HUES64 (cell line): ENCODE measurements around the gene ZDHHC5.

Experiments used
- H3K27ac ChIP-seq: 2 replicates; pipeline ENCODE4 v1.7.0; 2013; ENCODE audit warnings: low read depth, low read length, inconsistent platforms
- H3K27me3 ChIP-seq: 2 replicates; pipeline ENCODE4 v1.6.1; 2013; ENCODE audit warnings: mild to moderate bottlenecking, low read length; ENCODE audit not compliant: insufficient read depth
- H3K36me3 ChIP-seq: 2 replicates; pipeline ENCODE4 v1.6.1; 2013; ENCODE audit warnings: mild to moderate bottlenecking, low read length; ENCODE audit not compliant: insufficient read depth
- H3K4me1 ChIP-seq: 2 replicates; pipeline ENCODE4 v1.6.1; 2013; ENCODE audit warnings: mild to moderate bottlenecking, low read length, moderate library complexity; ENCODE audit not compliant: insufficient read depth
- H3K4me3 ChIP-seq: 2 replicates; pipeline ENCODE4 v1.5.1; 2013; ENCODE audit warnings: mild to moderate bottlenecking, low read length, moderate library complexity
- H3K9ac ChIP-seq: 2 replicates; pipeline ENCODE4 v1.6.1; 2013; ENCODE audit warnings: mild to moderate bottlenecking, low read depth, low read length
- H3K9me3 ChIP-seq: 2 replicates; pipeline ENCODE4 v1.6.1; 2013; ENCODE audit warnings: low read depth, low read length; ENCODE audit not compliant: insufficient read depth
- WGBS: fragments of 150-250, 120-280 bp; methylation state at CpG from one replicate; pipeline ENCODE4 v1.1.7; 2013; ENCODE audit warnings: missing lambda C conversion rate; 5-methylcytosine and 5-hydroxymethylcytosine counted together

ZDHHC5 gene

GRCh38 chr11:57644748-57645688, 22.9 kb upstream of the ZDHHC5 start:
- no peaks in the 10 kb centered on the region for H3K9me3 ChIP-seq
- no peak overlapping the region for H3K4me3 ChIP-seq
- H3K4me1 ChIP-seq = peaks cover 70% of the 10 kb centered on the region
- 35% methylated on average over 17 of the region's 17 CpGs for WGBS
- peak overlapping the region; percentile 5; the same call in 1 of the 2 replicates for H3K9ac ChIP-seq
- H3K27ac ChIP-seq = peak overlapping the region; percentile 70; the same call in 1 of the 2 replicates
- H3K36me3 ChIP-seq = peaks cover 41% of the 10 kb centered on the region
- no peaks in the 10 kb centered on the region for H3K27me3 ChIP-seq

- peak overlapping the region; percentile 70; the same call in 1 of the 2 replicates for H3K27ac ChIP-seq
- no peak overlapping the region for H3K4me3 ChIP-seq
- peaks cover 34% of the 10 kb centered on the region for H3K36me3 ChIP-seq
- H3K9me3 ChIP-seq = no peaks in the 10 kb centered on the region
- peak overlapping the region; percentile 18; the same call in 1 of the 2 replicates for H3K9ac ChIP-seq
- H3K4me1 ChIP-seq = peaks cover 70% of the 10 kb centered on the region
- H3K27me3 ChIP-seq = no peaks in the 10 kb centered on the region
- WGBS = 47% methylated on average over 5 of the region's 5 CpGs
Measured at GRCh38 chr11:57645689-57646085, 22.2 kb upstream of the ZDHHC5 start.

GRCh38 chr11:57646194-57646798, 21.6 kb upstream of the ZDHHC5 start:
- Histone ChIP-seq H3K27me3 (no peaks in the 10 kb centered on the region), H3K9ac (peak overlapping the region; percentile 63; the same call in 1 of the 2 replicates), H3K9me3 (no peaks in the 10 kb centered on the region), H3K36me3 (peaks cover 28% of the 10 kb centered on the region), H3K4me3 (peak overlapping the region; percentile 55; the same call in 1 of the 2 replicates), H3K27ac (peak overlapping the region; percentile 70; the same call in 1 of the 2 replicates), H3K4me1 (peaks cover 69% of the 10 kb centered on the region)
- WGBS = 48% methylated on average over 10 of the region's 10 CpGs

GRCh38 chr11:57646799-57647303, 21.1 kb upstream of the ZDHHC5 start:
- no peaks in the 10 kb centered on the region for H3K27me3 ChIP-seq
- H3K9me3 ChIP-seq = no peaks in the 10 kb centered on the region
- WGBS = 7% methylated on average over 23 of the region's 23 CpGs
- H3K4me3 ChIP-seq = peak overlapping the region; percentile 55
- H3K27ac ChIP-seq = peak overlapping the region; percentile 70
- peak overlapping the region; percentile 63 for H3K9ac ChIP-seq
- H3K4me1 ChIP-seq = peaks cover 64% of the 10 kb centered on the region
- peaks cover 22% of the 10 kb centered on the region for H3K36me3 ChIP-seq

GRCh38 chr11:57647372-57647771, 20.5 kb upstream of the ZDHHC5 start:
- WGBS = 2% methylated on average over 10 of the region's 10 CpGs
- Histone ChIP-seq H3K9ac (peak overlapping the region; percentile 63), H3K4me1 (peaks cover 63% of the 10 kb centered on the region), H3K36me3 (peaks cover 19% of the 10 kb centered on the region), H3K4me3 (peak overlapping the region; percentile 55), H3K27ac (peak overlapping the region; percentile 70; the same call in 1 of the 2 replicates), H3K9me3 (no peaks in the 10 kb centered on the region), H3K27me3 (no peaks in the 10 kb centered on the region)

- Histone ChIP-seq H3K4me3 (peak overlapping the region; percentile 55), H3K27ac (peak overlapping the region; percentile 71; the same call in 1 of the 2 replicates), H3K9me3 (no peaks in the 10 kb centered on the region), H3K36me3 (peaks cover 13% of the 10 kb centered on the region), H3K4me1 (peaks cover 67% of the 10 kb centered on the region), H3K27me3 (0 out of 2 replicates have a peak, but pooled peaks cover 2% of the 10 kb centered on the region), H3K9ac (peak overlapping the region; percentile 63)
- 5% methylated on average over 13 of the region's 13 CpGs for WGBS
Measured at GRCh38 chr11:57647960-57648800, 19.7 kb upstream of the ZDHHC5 start.

- Histone ChIP-seq H3K27ac (peak overlapping the region; percentile 71; the same call in 1 of the 2 replicates), H3K9me3 (no peaks in the 10 kb centered on the region), H3K4me1 (peaks cover 65% of the 10 kb centered on the region), H3K4me3 (peak overlapping the region; percentile 55), H3K36me3 (peaks cover 4% of the 10 kb centered on the region; the same call in 1 of the 2 replicates), H3K9ac (peak overlapping the region; percentile 63), H3K27me3 (0 out of 2 replicates have a peak, but pooled peaks cover 2% of the 10 kb centered on the region)
- under 1% methylated on average over 23 of the region's 23 CpGs for WGBS
Measured at GRCh38 chr11:57648801-57649735, 18.8 kb upstream of the ZDHHC5 start.

GRCh38 chr11:57649826-57650738, 17.8 kb upstream of the ZDHHC5 start, which contains the start of gene YPEL4:
TSS of gene YPEL4 (minus strand) at chr11:57649912. CDS start at chr11:57647107, 2,805 bp downstream.
- peaks cover 4% of the 10 kb centered on the region; the same call in 1 of the 2 replicates for H3K36me3 ChIP-seq
- 0 out of 2 replicates have a peak, but pooled peaks cover 2% of the 10 kb centered on the region for H3K27me3 ChIP-seq
- H3K4me1 ChIP-seq = peaks cover 59% of the 10 kb centered on the region
- H3K4me3 ChIP-seq = peak within 1 kb of the TSS; percentile 55
- H3K27ac ChIP-seq = peak within 1 kb of the TSS; percentile 71; the same call in 1 of the 2 replicates
- 22% methylated on average over 13 of the region's 15 CpGs for WGBS
- H3K9me3 ChIP-seq = no peaks in the 10 kb centered on the region
- peak within 1 kb of the TSS; percentile 63 for H3K9ac ChIP-seq

GRCh38 chr11:57650739-57651090, 17.2 kb upstream of the ZDHHC5 start:
- H3K4me1 ChIP-seq = peaks cover 52% of the 10 kb centered on the region
- no peak overlapping the region; the same call in 1 of the 2 replicates for H3K27ac ChIP-seq
- H3K27me3 ChIP-seq = 0 out of 2 replicates have a peak, but pooled peaks cover 2% of the 10 kb centered on the region
- WGBS = 76% methylated on average over 5 of the region's 5 CpGs
- H3K9ac ChIP-seq = no peak overlapping the region; the same call in 1 of the 2 replicates
- H3K36me3 ChIP-seq = peaks cover 4% of the 10 kb centered on the region; the same call in 1 of the 2 replicates
- H3K4me3 ChIP-seq = peak overlapping the region; percentile 49; the same call in 1 of the 2 replicates
- no peaks in the 10 kb centered on the region for H3K9me3 ChIP-seq
